Neural cell (in vitro differentiated cells): ENCODE data around the gene MGAT4A.

ENCODE experiments used
- CTCF ChIP-seq: fragments of 450-650 bp; IDR thresholded peaks from 2 replicates; pipeline ENCODE4 v1.5.1; 2014; ENCODE audit warnings: antibody characterized with exemption, mild to moderate bottlenecking, moderate library complexity; ENCODE audit not compliant: poor library complexity, severe bottlenecking
- POLR2AphosphoS5 ChIP-seq: IDR thresholded peaks from 2 replicates; pipeline ENCODE4 v1.6.1; 2012
- SMC3 ChIP-seq: fragments of 450-650 bp; conservative IDR thresholded peaks from 2 replicates; pipeline ENCODE4 v1.6.1; 2014; ENCODE audit warnings: antibody characterized with exemption, mild to moderate bottlenecking, moderate library complexity; ENCODE audit not compliant: poor library complexity

DNA sequence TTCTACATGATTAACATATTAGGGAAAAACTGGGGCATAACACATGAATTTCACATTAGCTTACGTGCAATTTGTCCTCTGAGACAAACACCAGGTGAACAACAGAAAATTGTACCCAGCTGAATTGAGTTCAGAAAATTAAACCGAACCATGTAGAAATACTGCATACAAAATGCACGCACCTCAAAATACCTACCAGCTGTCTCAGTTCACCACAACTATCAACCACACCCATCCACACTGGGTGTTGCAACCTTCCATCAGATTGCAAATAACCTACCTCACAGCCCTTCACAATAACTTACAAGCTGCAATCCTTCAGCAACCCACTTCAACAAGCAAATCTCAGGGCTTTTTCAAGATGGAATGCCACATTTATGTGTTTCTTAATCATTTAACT, 66.6 kb downstream of the MGAT4A start:
- TF ChIP-seq POLR2AphosphoS5 = no peak
- no peak for TF ChIP-seq CTCF
- TF ChIP-seq SMC3 = no peak
